GM23338 (cell line): Measurements from ENCODE around the gene ROR1.

ENCODE experiments used
- CREB1 ChIP-seq: fragments of 250-450 bp; sonication (Bioruptor Pico); IDR thresholded peaks from 2 replicates; pipeline ENCODE4 v1.5.0; 2020; ENCODE audit warnings: low read depth, mild to moderate bottlenecking, moderate library complexity
- EZH2phosphoT487 ChIP-seq: fragments of 200-600 bp; sonication (generic); IDR thresholded peaks from one replicate; pipeline ENCODE4 v1.8.1; 2018; ENCODE audit warnings: antibody characterized with exemption; ENCODE audit not compliant: unreplicated experiment
- POLR2AphosphoS5 ChIP-seq: IDR thresholded peaks from 2 replicates; pipeline ENCODE4 v1.6.1; 2016; ENCODE audit warnings: antibody characterized with exemption, low read depth
- TF ChIP-seq, protein P1 (sequence below), 2 experiments: fragments of 200-600 bp in 1 of 2; sonication (generic) in 1 of 2; conservative IDR thresholded peaks; 2 replicates each; pipeline versions ENCODE4 v1.5.1 to v1.6.1; 2016 to 2017; ENCODE audit warnings: antibody characterized with exemption in 2 of 2, low read depth in 2 of 2, mild to moderate bottlenecking in 2 of 2, moderate library complexity in 1 of 2
- TF ChIP-seq, protein P2 (sequence below): IDR thresholded peaks from one replicate; pipeline ENCODE4 v1.6.1; 2018; ENCODE audit warnings: antibody characterized with exemption; ENCODE audit not compliant: unreplicated experiment

GRCh38 chr1:63908016-63908415, 134.2 kb downstream of the ROR1 start:
- TF ChIP-seq, protein P1, sequence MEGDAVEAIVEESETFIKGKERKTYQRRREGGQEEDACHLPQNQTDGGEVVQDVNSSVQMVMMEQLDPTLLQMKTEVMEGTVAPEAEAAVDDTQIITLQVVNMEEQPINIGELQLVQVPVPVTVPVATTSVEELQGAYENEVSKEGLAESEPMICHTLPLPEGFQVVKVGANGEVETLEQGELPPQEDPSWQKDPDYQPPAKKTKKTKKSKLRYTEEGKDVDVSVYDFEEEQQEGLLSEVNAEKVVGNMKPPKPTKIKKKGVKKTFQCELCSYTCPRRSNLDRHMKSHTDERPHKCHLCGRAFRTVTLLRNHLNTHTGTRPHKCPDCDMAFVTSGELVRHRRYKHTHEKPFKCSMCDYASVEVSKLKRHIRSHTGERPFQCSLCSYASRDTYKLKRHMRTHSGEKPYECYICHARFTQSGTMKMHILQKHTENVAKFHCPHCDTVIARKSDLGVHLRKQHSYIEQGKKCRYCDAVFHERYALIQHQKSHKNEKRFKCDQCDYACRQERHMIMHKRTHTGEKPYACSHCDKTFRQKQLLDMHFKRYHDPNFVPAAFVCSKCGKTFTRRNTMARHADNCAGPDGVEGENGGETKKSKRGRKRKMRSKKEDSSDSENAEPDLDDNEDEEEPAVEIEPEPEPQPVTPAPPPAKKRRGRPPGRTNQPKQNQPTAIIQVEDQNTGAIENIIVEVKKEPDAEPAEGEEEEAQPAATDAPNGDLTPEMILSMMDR (conservative IDR thresholded peaks at IDR 0.05; ENCODE audit: low read depth in 2 of 2) = no peak
- TF ChIP-seq POLR2AphosphoS5 (no peak), CREB1 (peak; percentile 54), EZH2phosphoT487 (no peak)
- TF ChIP-seq, protein P2, sequence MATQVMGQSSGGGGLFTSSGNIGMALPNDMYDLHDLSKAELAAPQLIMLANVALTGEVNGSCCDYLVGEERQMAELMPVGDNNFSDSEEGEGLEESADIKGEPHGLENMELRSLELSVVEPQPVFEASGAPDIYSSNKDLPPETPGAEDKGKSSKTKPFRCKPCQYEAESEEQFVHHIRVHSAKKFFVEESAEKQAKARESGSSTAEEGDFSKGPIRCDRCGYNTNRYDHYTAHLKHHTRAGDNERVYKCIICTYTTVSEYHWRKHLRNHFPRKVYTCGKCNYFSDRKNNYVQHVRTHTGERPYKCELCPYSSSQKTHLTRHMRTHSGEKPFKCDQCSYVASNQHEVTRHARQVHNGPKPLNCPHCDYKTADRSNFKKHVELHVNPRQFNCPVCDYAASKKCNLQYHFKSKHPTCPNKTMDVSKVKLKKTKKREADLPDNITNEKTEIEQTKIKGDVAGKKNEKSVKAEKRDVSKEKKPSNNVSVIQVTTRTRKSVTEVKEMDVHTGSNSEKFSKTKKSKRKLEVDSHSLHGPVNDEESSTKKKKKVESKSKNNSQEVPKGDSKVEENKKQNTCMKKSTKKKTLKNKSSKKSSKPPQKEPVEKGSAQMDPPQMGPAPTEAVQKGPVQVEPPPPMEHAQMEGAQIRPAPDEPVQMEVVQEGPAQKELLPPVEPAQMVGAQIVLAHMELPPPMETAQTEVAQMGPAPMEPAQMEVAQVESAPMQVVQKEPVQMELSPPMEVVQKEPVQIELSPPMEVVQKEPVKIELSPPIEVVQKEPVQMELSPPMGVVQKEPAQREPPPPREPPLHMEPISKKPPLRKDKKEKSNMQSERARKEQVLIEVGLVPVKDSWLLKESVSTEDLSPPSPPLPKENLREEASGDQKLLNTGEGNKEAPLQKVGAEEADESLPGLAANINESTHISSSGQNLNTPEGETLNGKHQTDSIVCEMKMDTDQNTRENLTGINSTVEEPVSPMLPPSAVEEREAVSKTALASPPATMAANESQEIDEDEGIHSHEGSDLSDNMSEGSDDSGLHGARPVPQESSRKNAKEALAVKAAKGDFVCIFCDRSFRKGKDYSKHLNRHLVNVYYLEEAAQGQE = no peak
